Retinal pigment epithelial cell (primary cell): Measurements from ENCODE around the gene ZNF18.
A peak's percentile ranks its signal among the peaks of the same experiment; 100 is the strongest.

Experiments used
- DNase-seq: peaks from one replicate; pipeline ENCODE4 v3.0.0-alpha.2; 2010; ENCODE audit warnings: low read depth
- H3K4me3 ChIP-seq: 2 replicates; pipeline ENCODE4 v1.5.1; 2011; ENCODE audit warnings: mild to moderate bottlenecking, low read length, control low read depth, moderate library complexity
- TF ChIP-seq, protein P1 (sequence below): conservative IDR thresholded peaks from 2 replicates; pipeline ENCODE4 v1.5.1; 2011; ENCODE audit warnings: low read depth, low read length, control low read depth, inconsistent platforms

Gene ZNF18

DNA sequence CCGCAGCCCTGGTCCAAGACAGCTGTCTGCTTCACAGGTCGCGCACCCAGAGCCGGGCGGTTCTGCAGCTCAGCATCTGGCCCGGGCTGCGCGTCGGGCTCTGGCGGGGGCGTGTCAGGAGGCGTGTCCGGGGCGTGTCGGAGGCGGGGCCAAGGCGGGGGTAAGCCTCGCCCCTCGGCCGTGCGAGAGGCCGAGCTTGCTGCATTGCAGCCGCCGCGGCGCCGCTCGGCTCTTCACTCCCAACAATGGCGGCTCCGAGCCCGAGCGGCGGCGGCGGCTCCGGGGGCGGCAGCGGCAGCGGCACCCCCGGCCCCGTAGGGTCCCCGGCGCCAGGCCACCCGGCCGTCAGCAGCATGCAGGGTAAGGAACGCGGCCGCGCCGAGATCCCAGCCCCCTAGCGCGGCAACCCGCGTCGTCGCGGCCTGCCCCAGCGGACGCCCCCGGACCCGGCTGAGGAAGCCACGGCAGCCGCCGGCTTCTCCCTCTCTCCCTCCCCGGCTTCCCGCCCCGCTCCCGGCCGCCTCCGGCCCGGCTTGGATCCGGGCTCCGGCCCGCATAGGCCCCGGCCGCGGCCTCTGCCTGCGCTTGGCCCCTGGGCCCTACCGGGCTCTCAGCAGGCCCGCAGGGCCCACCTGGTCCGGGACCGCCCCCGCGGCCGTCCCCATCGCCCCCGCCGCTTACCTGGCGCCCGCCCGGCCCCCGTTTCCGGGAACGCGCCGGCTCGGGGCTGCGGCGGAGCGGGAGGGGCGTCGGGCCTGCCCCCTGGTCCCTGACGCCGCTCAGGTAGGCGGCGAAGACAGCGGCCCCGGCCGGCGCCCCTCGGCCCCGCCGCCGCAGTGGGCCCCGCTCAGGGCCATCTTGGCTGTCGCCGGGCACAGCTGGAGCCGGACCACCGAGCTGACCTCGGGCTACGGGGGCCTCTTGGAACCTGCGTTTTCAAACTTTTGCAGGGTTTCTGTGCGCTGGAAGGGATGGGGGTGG is 23.7 kb upstream of the ZNF18 start, which contains the start of gene MAP2K4:
MAP2K4 (plus strand) TSS at position 236 of the 981 bp plus-strand sequence; CDS start at position 246, 10 bp downstream.
- TF ChIP-seq, protein P1, sequence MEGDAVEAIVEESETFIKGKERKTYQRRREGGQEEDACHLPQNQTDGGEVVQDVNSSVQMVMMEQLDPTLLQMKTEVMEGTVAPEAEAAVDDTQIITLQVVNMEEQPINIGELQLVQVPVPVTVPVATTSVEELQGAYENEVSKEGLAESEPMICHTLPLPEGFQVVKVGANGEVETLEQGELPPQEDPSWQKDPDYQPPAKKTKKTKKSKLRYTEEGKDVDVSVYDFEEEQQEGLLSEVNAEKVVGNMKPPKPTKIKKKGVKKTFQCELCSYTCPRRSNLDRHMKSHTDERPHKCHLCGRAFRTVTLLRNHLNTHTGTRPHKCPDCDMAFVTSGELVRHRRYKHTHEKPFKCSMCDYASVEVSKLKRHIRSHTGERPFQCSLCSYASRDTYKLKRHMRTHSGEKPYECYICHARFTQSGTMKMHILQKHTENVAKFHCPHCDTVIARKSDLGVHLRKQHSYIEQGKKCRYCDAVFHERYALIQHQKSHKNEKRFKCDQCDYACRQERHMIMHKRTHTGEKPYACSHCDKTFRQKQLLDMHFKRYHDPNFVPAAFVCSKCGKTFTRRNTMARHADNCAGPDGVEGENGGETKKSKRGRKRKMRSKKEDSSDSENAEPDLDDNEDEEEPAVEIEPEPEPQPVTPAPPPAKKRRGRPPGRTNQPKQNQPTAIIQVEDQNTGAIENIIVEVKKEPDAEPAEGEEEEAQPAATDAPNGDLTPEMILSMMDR, result no peak
- peak within 1 kb of the TSS; percentile 71 for H3K4me3 ChIP-seq
- no peak for DNase-seq

DNA sequence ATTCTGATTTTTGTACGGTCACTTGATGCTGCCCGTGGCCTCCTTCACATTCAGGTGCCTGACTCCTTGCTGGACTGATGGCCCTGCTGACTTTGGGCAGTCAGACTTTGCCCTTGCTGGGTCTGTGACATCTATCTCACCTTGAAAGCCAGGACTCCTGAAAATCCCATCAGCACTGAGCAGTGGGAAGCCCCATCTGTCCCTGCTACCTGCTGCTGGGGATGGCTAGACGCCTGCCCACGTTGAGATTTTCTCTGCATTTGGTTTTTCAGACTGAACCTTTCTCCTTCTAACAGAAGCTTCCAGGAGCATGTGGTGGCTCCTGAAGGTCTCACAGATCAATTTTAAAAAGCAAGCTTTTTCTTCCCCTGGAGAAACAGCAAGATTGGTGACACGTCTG is 10.2 kb upstream of the ZNF18 start:
- no peak overlapping the region for H3K4me3 ChIP-seq
- TF ChIP-seq, protein P1, result no peak
- DNase-seq, result no peak

DNA sequence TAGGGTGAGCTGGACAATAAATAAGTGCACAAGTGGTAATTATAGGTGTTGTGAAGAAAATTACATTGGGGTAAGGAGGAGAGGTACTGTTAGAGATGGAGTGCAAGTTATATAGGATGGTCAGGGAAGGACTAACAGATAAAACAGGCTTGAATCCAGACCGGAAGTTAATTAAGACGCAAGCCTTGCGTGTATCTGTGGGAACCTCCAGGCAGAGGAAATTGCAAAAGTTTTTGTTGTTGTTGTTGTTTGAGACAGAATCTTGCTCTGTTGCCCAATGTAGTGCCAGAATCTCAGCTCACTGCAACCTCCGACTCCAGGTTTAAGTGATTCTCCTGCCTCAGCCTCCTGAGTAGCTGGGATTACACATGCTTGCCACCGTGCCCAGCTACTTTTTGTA is 2.4 kb upstream of the ZNF18 start:
- H3K4me3 ChIP-seq, result no peak overlapping the region
- no peak for DNase-seq
- TF ChIP-seq, protein P1, result no peak

DNA sequence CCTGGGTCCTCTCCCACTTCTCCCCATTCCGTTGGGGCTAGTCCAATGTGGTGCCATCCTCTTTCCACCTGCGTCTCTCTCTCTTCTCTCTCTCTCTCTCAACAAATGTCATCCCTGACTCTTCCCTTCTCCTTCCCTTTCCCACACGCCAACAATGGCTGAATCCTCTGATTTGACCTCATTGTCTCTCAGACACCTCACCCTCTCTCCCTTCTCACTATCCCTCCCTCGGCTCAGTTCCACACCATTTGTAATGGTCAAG is 628 bp upstream of the ZNF18 start:
- DNase-seq, result no peak
- TF ChIP-seq, protein P1, result no peak
- H3K4me3 ChIP-seq, result peak overlapping the region; percentile 77

DNA sequence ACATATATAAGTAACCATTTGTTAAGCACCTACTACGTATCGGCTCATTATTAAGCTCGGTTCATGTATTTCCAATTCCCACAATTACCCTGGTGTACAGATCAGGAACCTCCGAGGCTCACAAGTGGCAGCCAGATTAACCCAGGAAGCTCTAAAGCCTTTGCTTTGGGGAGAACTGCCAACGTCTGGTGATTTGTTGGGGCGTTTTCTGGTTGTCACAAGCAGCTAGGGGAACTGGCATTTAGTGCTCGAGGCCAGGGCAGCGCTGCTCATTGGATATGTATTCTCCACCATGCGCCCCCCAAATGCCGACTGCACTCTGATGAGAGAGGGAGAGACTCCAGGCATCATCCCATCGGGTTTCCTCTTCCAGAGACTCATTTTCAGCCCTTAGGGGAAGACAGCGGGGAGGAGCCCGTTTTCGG is 541 bp downstream of the ZNF18 start:
- peak overlapping the region; percentile 64 for H3K4me3 ChIP-seq
- TF ChIP-seq, protein P1, result no peak

DNA sequence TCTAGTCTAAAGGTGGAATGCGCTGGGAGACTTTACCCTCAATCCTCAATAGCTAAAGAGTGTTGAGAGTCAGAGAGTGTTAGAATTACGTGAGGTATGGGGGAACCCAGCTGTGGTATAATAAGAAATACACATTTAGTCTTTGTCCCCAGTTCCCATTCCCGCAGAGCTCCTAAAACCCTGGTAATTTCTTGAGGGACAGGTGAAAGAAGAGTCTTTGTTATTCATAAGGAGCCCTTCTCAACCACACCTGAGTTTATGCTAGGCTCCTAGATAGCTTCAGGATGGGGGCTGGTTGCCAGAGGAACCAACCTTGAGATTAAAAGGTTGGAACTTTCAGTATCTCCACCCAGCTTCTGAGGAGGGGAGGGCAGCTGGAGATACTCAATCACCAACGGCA is 5.8 kb downstream of the ZNF18 start:
- DNase-seq, result no peak
- H3K4me3 ChIP-seq, result no peak overlapping the region
- TF ChIP-seq, protein P1, result no peak

More for the DNA sequence above, 541 bp downstream of the ZNF18 start:
- peak; percentile 46 for DNase-seq
